ENCODE data around the gene METTL16.

GRCh38 chr17:2481760-2482159 is 29.9 kb downstream of the METTL16 start:
- TF ChIP-seq CTCF (IDR thresholded peaks at IDR 0.05; ENCODE audit: insufficient read depth, low read length, poor library complexity, severe bottlenecking) (no peak), EZH2phosphoT487 (conservative IDR thresholded peaks at IDR 0.05; ENCODE audit: low read length) (no peak)
